Measurements from ENCODE around the gene DOCK10. TPM values are rescaled to one million over a fixed set of nuclear protein-coding genes. Genes with fewer than 3 reads are reported as not detected.

DOCK10 gene
- total and polyA plus RNA-seq, 2 donors (not counting 1 experiment from before 2014, with no cell fraction given): 49.5 to 139 TPM

DNA sequence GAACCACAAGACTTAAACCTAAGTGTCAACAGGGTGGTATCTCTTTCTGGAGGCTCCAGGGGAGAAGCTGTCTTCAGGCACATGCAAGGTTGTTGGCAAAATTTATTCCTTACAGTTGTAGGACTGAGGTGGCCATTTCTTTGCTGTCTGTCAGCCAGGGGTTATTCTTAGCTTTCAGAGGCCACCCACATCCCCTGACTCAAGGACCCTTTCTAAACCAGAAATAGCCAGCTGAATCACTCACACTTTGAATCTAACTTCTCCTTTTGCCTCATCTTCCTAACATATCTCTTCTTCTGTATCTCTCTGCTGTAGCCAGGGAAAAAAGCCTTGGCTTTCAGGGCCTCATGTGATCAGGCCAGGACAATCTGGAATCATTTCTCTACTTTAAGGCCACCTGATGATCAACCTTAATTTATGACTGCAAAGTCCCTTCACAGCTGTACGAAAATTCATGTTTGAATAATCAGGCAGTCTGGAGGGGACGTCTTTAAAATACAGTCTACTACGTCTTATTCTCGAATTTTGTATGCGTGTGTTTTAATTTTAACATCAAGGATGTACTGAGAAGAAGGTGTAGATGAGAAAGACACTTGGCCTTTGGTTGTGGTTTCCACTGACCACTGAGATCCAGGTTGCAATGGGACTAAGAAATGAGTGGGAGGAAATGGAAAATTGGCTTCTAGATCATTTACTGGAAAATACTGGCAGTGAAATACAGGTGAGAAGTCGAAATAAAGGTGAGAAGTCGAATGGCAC, 90.4 kb downstream of the DOCK10 start:
- ChIA-PET CTCF (interaction anchor here (0.8 to 2.9 kb wide), 6 partner anchors 9 to 50 kb away, joined by 3 to 17 read pairs (median 8); no protein-coding TSS in a partner anchor), POLR2A (interaction anchor here (0.6 to 1.5 kb wide), 3 partner anchors 13 to 85 kb away, joined by 3 read pairs; no protein-coding TSS in a partner anchor)
- DNase-seq (peak; percentile 23), ATAC-seq (ENCODE audit: low read depth) (no peak)
- Histone ChIP-seq H3K36me3 (replicated peaks in 1 of 2; ENCODE audit: control extremely low read depth in 1 of 2, control insufficient read depth in 1 of 2, extremely low read depth in 1 of 2, insufficient read depth in 2 of 2, low read length in 1 of 2) (no peaks in the 10 kb centered on the region), H3K4me2 (replicated peaks; ENCODE audit: low read depth, low read length, poor library complexity, severe bottlenecking) (peak overlapping the region; percentile 36), H4K20me1 (ENCODE audit: control insufficient read depth, insufficient read depth, low read length, poor library complexity, severe bottlenecking) (no peaks in the 10 kb centered on the region), H3K4me1 (ENCODE audit: control insufficient read depth in 2 of 2, insufficient read depth in 2 of 2, low read length in 2 of 2) (peaks cover 63 to 64% of the 10 kb centered on the region in 2 donors), H2AFZ (ENCODE audit: insufficient read depth, low read depth, low read length, poor library complexity, severe bottlenecking) (peak overlapping the region; percentile 33), H3K27ac (ENCODE audit: low read length in 2 of 2) (peak overlapping the region; percentile 57 to 74), H3K9me3 (ENCODE audit: control extremely low read depth in 1 of 3, control insufficient read depth in 2 of 3, insufficient read depth in 1 of 3, low read length in 2 of 3) (no peaks in the 10 kb centered on the region), H3K9ac (ENCODE audit: low read length) (no peak overlapping the region), H3K79me2 (ENCODE audit: control insufficient read depth, insufficient read depth, low read length) (peaks cover 65% of the 10 kb centered on the region), H3K4me3 (ENCODE audit: control extremely low read depth in 1 of 5, extremely low read depth in 1 of 5, insufficient read depth in 1 of 5, low read depth in 2 of 5, low read length in 4 of 5) (no peak overlapping the region), H3K27me3 (replicated peaks in 1 of 4; ENCODE audit: control extremely low read depth in 1 of 4, control insufficient read depth in 3 of 4, insufficient read depth in 4 of 4, low read length in 3 of 4) (no peaks in the 10 kb centered on the region)
- peaks cover 85% of the 10 kb centered on the region for H3K4me1 Mint-ChIP-seq
- H3K9me3 Mint-ChIP-seq (ENCODE audit: insufficient read depth): no peaks in the 10 kb centered on the region
- intact Hi-C loops (cut with micrococcal nuclease): loop anchor here (10.0 kb wide), 1 partner anchor 1117 kb away; the partner anchor contains the start of gene AP1S3
- no peaks in the 10 kb centered on the region for H3K27me3 Mint-ChIP-seq
- no peak for TF ChIP-seq EZH2 (IDR thresholded peaks at IDR 0.05; ENCODE audit: borderline replicate concordance, insufficient read depth, low read depth, low read length, poor library complexity, severe bottlenecking)
- TF ChIP-seq, protein P1, sequence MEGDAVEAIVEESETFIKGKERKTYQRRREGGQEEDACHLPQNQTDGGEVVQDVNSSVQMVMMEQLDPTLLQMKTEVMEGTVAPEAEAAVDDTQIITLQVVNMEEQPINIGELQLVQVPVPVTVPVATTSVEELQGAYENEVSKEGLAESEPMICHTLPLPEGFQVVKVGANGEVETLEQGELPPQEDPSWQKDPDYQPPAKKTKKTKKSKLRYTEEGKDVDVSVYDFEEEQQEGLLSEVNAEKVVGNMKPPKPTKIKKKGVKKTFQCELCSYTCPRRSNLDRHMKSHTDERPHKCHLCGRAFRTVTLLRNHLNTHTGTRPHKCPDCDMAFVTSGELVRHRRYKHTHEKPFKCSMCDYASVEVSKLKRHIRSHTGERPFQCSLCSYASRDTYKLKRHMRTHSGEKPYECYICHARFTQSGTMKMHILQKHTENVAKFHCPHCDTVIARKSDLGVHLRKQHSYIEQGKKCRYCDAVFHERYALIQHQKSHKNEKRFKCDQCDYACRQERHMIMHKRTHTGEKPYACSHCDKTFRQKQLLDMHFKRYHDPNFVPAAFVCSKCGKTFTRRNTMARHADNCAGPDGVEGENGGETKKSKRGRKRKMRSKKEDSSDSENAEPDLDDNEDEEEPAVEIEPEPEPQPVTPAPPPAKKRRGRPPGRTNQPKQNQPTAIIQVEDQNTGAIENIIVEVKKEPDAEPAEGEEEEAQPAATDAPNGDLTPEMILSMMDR (IDR thresholded peaks at IDR 0.05): no peak
- 75% methylated on average over 2 of the region's 7 CpGs for WGBS (ENCODE audit: insufficient coverage)
- peak overlapping the region; percentile 86 for H3K27ac Mint-ChIP-seq
- peak overlapping the region; percentile 60 for H3K4me3 Mint-ChIP-seq

DNA sequence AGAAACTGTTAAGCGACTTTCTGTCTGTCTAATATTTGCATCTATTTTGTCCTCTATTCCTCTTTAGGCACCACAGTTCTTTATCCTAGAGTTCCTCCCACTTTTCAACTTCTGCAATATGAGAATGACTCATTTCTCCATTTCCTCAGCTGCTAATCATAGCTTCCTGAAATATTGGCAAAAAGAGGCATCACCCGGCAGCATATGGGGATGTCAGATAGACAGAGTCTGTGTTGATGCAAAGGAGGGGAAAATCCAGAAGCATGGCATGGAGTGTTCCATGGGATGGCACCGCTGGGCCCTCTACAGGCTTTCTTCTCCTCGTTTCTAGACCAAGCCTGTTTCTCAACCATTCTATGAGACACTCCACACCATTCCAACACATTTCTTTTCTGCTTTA, 93.4 kb downstream of the DOCK10 start:
- ChIA-PET CTCF (interaction anchor here (1.0 to 8.3 kb wide), 2 partner anchors 9 to 53 kb away, joined by 4 to 54 read pairs; no protein-coding TSS in a partner anchor), POLR2A (interaction anchor here (1.6 kb wide), 1 partner anchor 13 kb away, joined by 3 read pairs; no protein-coding TSS in a partner anchor)
- ATAC-seq (ENCODE audit: low read depth) (no peak), DNase-seq (peak; percentile 48)
- no peak for TF ChIP-seq EZH2 (IDR thresholded peaks at IDR 0.05; ENCODE audit: borderline replicate concordance, insufficient read depth, low read depth, low read length, poor library complexity, severe bottlenecking)
- TF ChIP-seq, protein P1 (IDR thresholded peaks at IDR 0.05): no peak
- intact Hi-C loops (cut with micrococcal nuclease): loop anchor here (5.0 to 10.0 kb wide), 2 partner anchors 53 to 1004 kb away; partner anchors contain the start of gene WDFY1
- Histone ChIP-seq H3K9ac (ENCODE audit: low read length) (no peak overlapping the region), H3K4me1 (ENCODE audit: control insufficient read depth in 2 of 2, insufficient read depth in 2 of 2, low read length in 2 of 2) (peaks cover 73 to 77% of the 10 kb centered on the region in 2 donors), H3K27ac (ENCODE audit: low read length in 2 of 2) (peak overlapping the region; percentile 74 to 75), H3K36me3 (replicated peaks in 1 of 2; ENCODE audit: control extremely low read depth in 1 of 2, control insufficient read depth in 1 of 2, extremely low read depth in 1 of 2, insufficient read depth in 2 of 2, low read length in 1 of 2) (no peaks in the 10 kb centered on the region), H3K79me2 (ENCODE audit: control insufficient read depth, insufficient read depth, low read length) (peaks cover 67% of the 10 kb centered on the region), H3K27me3 (replicated peaks in 1 of 4; ENCODE audit: control extremely low read depth in 1 of 4, control insufficient read depth in 3 of 4, insufficient read depth in 4 of 4, low read length in 3 of 4) (no peaks in the 10 kb centered on the region), H4K20me1 (ENCODE audit: control insufficient read depth, insufficient read depth, low read length, poor library complexity, severe bottlenecking) (no peaks in the 10 kb centered on the region), H3K4me2 (replicated peaks; ENCODE audit: low read depth, low read length, poor library complexity, severe bottlenecking) (peak overlapping the region; percentile 74), H2AFZ (ENCODE audit: insufficient read depth, low read depth, low read length, poor library complexity, severe bottlenecking) (no peak overlapping the region), H3K4me3 (ENCODE audit: control extremely low read depth in 1 of 5, extremely low read depth in 1 of 5, insufficient read depth in 1 of 5, low read depth in 2 of 5, low read length in 4 of 5) (no peak overlapping the region), H3K9me3 (ENCODE audit: control extremely low read depth in 1 of 3, control insufficient read depth in 2 of 3, insufficient read depth in 1 of 3, low read length in 2 of 3) (no peaks in the 10 kb centered on the region)
- no peaks in the 10 kb centered on the region for H3K9me3 Mint-ChIP-seq (ENCODE audit: insufficient read depth)
- peaks cover 82% of the 10 kb centered on the region for H3K4me1 Mint-ChIP-seq
- H3K4me3 Mint-ChIP-seq: peak overlapping the region; percentile 27
- peak overlapping the region; percentile 82 for H3K27ac Mint-ChIP-seq
- 0% methylated on average over 1 of the region's 4 CpGs for WGBS (ENCODE audit: insufficient coverage)
- no peaks in the 10 kb centered on the region for H3K27me3 Mint-ChIP-seq
